ENCODE results near the gene ABAT. TPM values are rescaled to one million over a fixed set of nuclear protein-coding genes. Genes with fewer than 3 reads are reported as not detected.
"Not testable (repeated sequence)": the region's sequence is repeated elsewhere in the genome, so short reads cannot be mapped to it uniquely, and the experiment has no call there.

Gene ABAT
- total RNA-seq, 1 experiment from 2014 or later: 1.8 TPM

- no peak overlapping the region for H3K4me3 ChIP-seq (ENCODE audit: insufficient read depth, low read depth, low read length)
- no peak for DNase-seq
- peaks cover 61% of the 10 kb centered on the region for H3K36me3 ChIP-seq (replicated peaks; ENCODE audit: control insufficient read depth, insufficient read depth, low read length)
- no peaks in the 10 kb centered on the region for H3K27me3 ChIP-seq (ENCODE audit: control insufficient read depth, insufficient read depth, low read length)
Measured at GRCh38 chr16:8644211-8645140, 29.9 kb upstream of the ABAT start.

- Histone ChIP-seq H3K4me3 (ENCODE audit: insufficient read depth, low read depth, low read length) (no peak overlapping the region), H3K27me3 (ENCODE audit: control insufficient read depth, insufficient read depth, low read length) (no peaks in the 10 kb centered on the region), H3K36me3 (replicated peaks; ENCODE audit: control insufficient read depth, insufficient read depth, low read length) (peaks cover 58% of the 10 kb centered on the region)
- no peak for DNase-seq
Measured at GRCh38 chr16:8645141-8645521, 29.3 kb upstream of the ABAT start.

GRCh38 chr16:8645831-8646230 is 28.6 kb upstream of the ABAT start:
- Histone ChIP-seq H3K36me3 (replicated peaks; ENCODE audit: control insufficient read depth, insufficient read depth, low read length) (peaks cover 58% of the 10 kb centered on the region), H3K27me3 (ENCODE audit: control insufficient read depth, insufficient read depth, low read length) (no peaks in the 10 kb centered on the region), H3K4me3 (ENCODE audit: insufficient read depth, low read depth, low read length) (no peak overlapping the region)
- no peak for DNase-seq

GRCh38 chr16:8646326-8647053 is 27.9 kb upstream of the ABAT start:
- no peak for DNase-seq
- peaks cover 52% of the 10 kb centered on the region for H3K36me3 ChIP-seq (replicated peaks; ENCODE audit: control insufficient read depth, insufficient read depth, low read length)
- no peaks in the 10 kb centered on the region for H3K27me3 ChIP-seq (ENCODE audit: control insufficient read depth, insufficient read depth, low read length)
- H3K4me3 ChIP-seq (ENCODE audit: insufficient read depth, low read depth, low read length): no peak overlapping the region

GRCh38 chr16:8647721-8648318 is 26.6 kb upstream of the ABAT start:
- DNase-seq: no peak
- peaks cover 39% of the 10 kb centered on the region for H3K36me3 ChIP-seq (replicated peaks; ENCODE audit: control insufficient read depth, insufficient read depth, low read length)
- H3K4me3 ChIP-seq (ENCODE audit: insufficient read depth, low read depth, low read length): no peak overlapping the region
- no peaks in the 10 kb centered on the region for H3K27me3 ChIP-seq (ENCODE audit: control insufficient read depth, insufficient read depth, low read length)

GRCh38 chr16:8648877-8649276 is 25.5 kb upstream of the ABAT start:
- no peak for DNase-seq
- Histone ChIP-seq H3K36me3 (replicated peaks; ENCODE audit: control insufficient read depth, insufficient read depth, low read length) (peaks cover 34% of the 10 kb centered on the region), H3K4me3 (ENCODE audit: insufficient read depth, low read depth, low read length) (no peak overlapping the region), H3K27me3 (ENCODE audit: control insufficient read depth, insufficient read depth, low read length) (no peaks in the 10 kb centered on the region)

- DNase-seq: no peak
- Histone ChIP-seq H3K27me3 (ENCODE audit: control insufficient read depth, insufficient read depth, low read length) (no peaks in the 10 kb centered on the region), H3K36me3 (replicated peaks; ENCODE audit: control insufficient read depth, insufficient read depth, low read length) (peaks cover 25% of the 10 kb centered on the region), H3K4me3 (ENCODE audit: insufficient read depth, low read depth, low read length) (no peak overlapping the region)
Measured at GRCh38 chr16:8649829-8650554, 24.4 kb upstream of the ABAT start.

GRCh38 chr16:8651958-8652357 is 22.5 kb upstream of the ABAT start:
- not testable (repeated sequence) for H3K4me3 ChIP-seq (ENCODE audit: insufficient read depth, low read depth, low read length); H3K27me3 ChIP-seq (ENCODE audit: control insufficient read depth, insufficient read depth, low read length); H3K36me3 ChIP-seq (replicated peaks; ENCODE audit: control insufficient read depth, insufficient read depth, low read length)
- DNase-seq: peak; percentile 72

GRCh38 chr16:8655184-8655717 is 19.2 kb upstream of the ABAT start:
- no peaks in the 10 kb centered on the region for H3K36me3 ChIP-seq (replicated peaks; ENCODE audit: control insufficient read depth, insufficient read depth, low read length)
- no peaks in the 10 kb centered on the region for H3K27me3 ChIP-seq (ENCODE audit: control insufficient read depth, insufficient read depth, low read length)
- DNase-seq: peak; percentile 62
- H3K4me3 ChIP-seq (ENCODE audit: insufficient read depth, low read depth, low read length): no peak overlapping the region

GRCh38 chr16:8656376-8656775 is 18.0 kb upstream of the ABAT start:
- DNase-seq: no peak
- H3K27me3 ChIP-seq (ENCODE audit: control insufficient read depth, insufficient read depth, low read length): no peaks in the 10 kb centered on the region
- H3K36me3 ChIP-seq (replicated peaks; ENCODE audit: control insufficient read depth, insufficient read depth, low read length): no peaks in the 10 kb centered on the region
- H3K4me3 ChIP-seq (ENCODE audit: insufficient read depth, low read depth, low read length): no peak overlapping the region

- Histone ChIP-seq H3K4me3 (ENCODE audit: insufficient read depth, low read depth, low read length) (no peak overlapping the region), H3K27me3 (ENCODE audit: control insufficient read depth, insufficient read depth, low read length) (no peaks in the 10 kb centered on the region), H3K36me3 (replicated peaks; ENCODE audit: control insufficient read depth, insufficient read depth, low read length) (no peaks in the 10 kb centered on the region)
- peak; percentile 88 for DNase-seq
Measured at GRCh38 chr16:8660841-8661301, 13.5 kb upstream of the ABAT start.

- DNase-seq: no peak
- Histone ChIP-seq H3K4me3 (ENCODE audit: insufficient read depth, low read depth, low read length) (no peak overlapping the region), H3K27me3 (ENCODE audit: control insufficient read depth, insufficient read depth, low read length) (no peaks in the 10 kb centered on the region), H3K36me3 (replicated peaks; ENCODE audit: control insufficient read depth, insufficient read depth, low read length) (no peaks in the 10 kb centered on the region)
Measured at GRCh38 chr16:8661703-8662102, 12.7 kb upstream of the ABAT start.

- DNase-seq: no peak
- Histone ChIP-seq H3K36me3 (replicated peaks; ENCODE audit: control insufficient read depth, insufficient read depth, low read length) (no peaks in the 10 kb centered on the region), H3K27me3 (ENCODE audit: control insufficient read depth, insufficient read depth, low read length) (no peaks in the 10 kb centered on the region), H3K4me3 (ENCODE audit: insufficient read depth, low read depth, low read length) (no peak overlapping the region)
Measured at GRCh38 chr16:8663192-8664089, 11.0 kb upstream of the ABAT start.
